LNCAP (cell line): ENCODE measurements around the gene AMZ1.

Source experiments
- CTCF ChIP-seq: fragments of 450-650 bp; IDR thresholded peaks from 2 replicates; pipeline ENCODE4 v1.5.1; 2017; ENCODE audit warnings: mild to moderate bottlenecking

Gene AMZ1

GRCh38 chr7:2689951-2690705 lies 2.1 kb downstream of the AMZ1 start:
- no peak for TF ChIP-seq CTCF

- no peak for TF ChIP-seq CTCF
These were observed 3.2 kb downstream of the AMZ1 start for GRCh38 chr7:2691011-2691707.

GRCh38 chr7:2692543-2692942 lies 4.5 kb downstream of the AMZ1 start:
- no peak for TF ChIP-seq CTCF

- TF ChIP-seq CTCF, result no peak
These were observed 10.7 kb downstream of the AMZ1 start for GRCh38 chr7:2698581-2699288.

GRCh38 chr7:2699289-2699620 lies 11.3 kb downstream of the AMZ1 start:
- no peak for TF ChIP-seq CTCF

- TF ChIP-seq CTCF, result no peak
These were observed 12.3 kb downstream of the AMZ1 start for GRCh38 chr7:2700141-2700850.

- TF ChIP-seq CTCF, result no peak
These were observed 13.4 kb downstream of the AMZ1 start for GRCh38 chr7:2701424-2701823.
